Mammary epithelial cell (primary cell): ENCODE data around the gene IPP.

Source experiments
- CTCF ChIP-seq, 2 donors: IDR thresholded peaks in 1 of 2; conservative IDR thresholded peaks in 1 of 2; 2 replicates each; pipeline ENCODE4 v1.5.1; 2011 to 2012; ENCODE audit warnings: inconsistent platforms in 2 of 2, low read length in 2 of 2, mild to moderate bottlenecking in 2 of 2, control low read depth in 1 of 2, low read depth in 1 of 2; ENCODE audit not compliant: insufficient read depth in 1 of 2; ENCODE audit errors: extremely low read depth in 1 of 2
- EZH2 ChIP-seq: IDR thresholded peaks from 2 replicates; pipeline ENCODE4 v1.6.1; 2012; ENCODE audit warnings: low read length, inconsistent platforms, borderline replicate concordance

- TF ChIP-seq CTCF (conservative IDR thresholded peaks at IDR 0.05 in 1 of 2, IDR thresholded peaks at IDR 0.05 in 1 of 2; ENCODE audit: extremely low read depth in 1 of 2, insufficient read depth in 1 of 2, low read depth in 1 of 2, low read length in 2 of 2) (no peak), EZH2 (no peak)
These were observed 1.6 kb upstream of the IPP start for GRCh38 chr1:45752014-45752413.
